ENCODE data around the gene OR52M1.

OR52M1 gene

DNA sequence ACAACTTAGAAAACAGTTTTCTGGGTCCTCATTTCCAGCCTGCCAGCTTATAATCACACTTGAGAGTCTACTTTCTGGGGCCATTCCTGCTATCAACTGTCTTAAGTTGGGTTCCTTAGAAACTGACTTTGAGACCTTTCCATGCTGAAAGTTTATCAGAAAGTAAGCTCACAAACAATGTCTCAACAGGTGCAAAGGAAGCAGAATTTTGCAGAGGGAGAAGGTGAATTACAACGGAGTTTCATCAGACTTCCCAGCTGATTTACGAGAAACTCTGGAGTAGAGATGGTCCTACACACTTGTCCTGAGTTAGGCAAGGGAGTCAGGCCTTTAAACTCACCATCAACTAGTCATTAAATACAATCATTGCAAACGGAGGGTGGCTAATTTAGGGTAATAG lies 31.9 kb downstream of the OR52M1 start:
- DNase-seq, result no peak

DNA sequence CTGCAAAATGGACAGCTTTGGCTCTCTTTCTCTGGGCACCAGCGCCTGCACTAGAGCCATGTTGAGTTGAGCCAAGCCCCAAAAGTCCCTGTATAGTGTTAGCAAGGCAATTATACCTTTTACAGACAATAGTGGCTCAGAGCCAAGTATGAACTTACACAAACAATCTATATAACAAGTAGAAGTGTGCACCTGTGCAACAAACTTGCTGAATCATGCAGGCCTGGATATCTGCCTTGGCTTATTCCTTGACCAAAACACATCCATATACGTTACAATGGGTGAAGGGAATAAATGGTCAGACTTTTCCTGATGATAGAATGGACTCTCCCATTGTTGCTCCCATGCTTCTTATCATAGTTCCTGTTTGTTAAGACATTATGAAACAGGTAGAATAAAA lies 32.8 kb downstream of the OR52M1 start:
- DNase-seq, result no peak

- no peak for DNase-seq
Measured at GRCh38 chr11:4578624-4579023, 33.6 kb downstream of the OR52M1 start.

DNA sequence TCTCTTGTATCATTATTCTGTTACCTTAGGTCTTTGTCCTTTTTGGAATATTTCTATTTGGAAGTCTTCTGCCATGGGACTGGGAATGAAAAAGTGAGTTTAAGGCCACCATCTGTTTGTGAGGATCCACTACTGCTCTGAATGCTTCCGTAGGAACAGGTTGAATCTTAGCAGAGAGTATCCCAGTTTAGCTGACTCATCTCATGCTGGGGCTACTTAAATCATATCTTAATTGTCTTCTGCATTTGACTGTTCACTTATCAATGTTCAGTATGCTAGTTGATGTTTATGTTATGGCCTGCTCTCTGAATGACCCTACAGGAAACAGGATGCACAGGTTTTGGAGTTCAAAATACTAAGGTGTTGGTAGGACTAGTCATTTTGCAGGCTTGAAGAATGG lies 35.1 kb downstream of the OR52M1 start:
- DNase-seq, result no peak

DNA sequence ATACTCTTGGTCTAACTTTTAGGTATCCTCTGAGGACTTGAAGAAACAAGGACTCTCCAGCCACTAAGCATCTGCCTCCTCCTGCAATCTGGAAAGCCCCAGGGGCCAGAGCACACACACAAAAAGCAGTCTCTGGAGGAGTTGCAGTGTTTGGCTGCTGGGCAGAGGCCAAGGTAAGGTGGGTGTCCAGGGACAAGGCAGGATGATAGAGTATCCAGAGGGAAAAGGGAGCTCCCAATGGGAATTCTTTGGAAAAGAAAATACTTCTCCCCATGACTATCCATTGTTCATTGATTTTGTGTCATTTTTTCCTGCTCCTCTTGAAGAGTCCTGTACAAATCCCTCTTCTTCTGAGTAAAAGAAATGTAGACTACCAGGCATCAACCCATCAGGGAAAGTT lies 36.5 kb downstream of the OR52M1 start, which contains the start of gene OR52I2:
Gene OR52I2, plus strand, starts transcription at position 301 of the 400 bp plus-strand sequence.
- DNase-seq, result no peak

- DNase-seq, result no peak
Measured at GRCh38 chr11:4589017-4589416, 44.0 kb downstream of the OR52M1 start.

DNA sequence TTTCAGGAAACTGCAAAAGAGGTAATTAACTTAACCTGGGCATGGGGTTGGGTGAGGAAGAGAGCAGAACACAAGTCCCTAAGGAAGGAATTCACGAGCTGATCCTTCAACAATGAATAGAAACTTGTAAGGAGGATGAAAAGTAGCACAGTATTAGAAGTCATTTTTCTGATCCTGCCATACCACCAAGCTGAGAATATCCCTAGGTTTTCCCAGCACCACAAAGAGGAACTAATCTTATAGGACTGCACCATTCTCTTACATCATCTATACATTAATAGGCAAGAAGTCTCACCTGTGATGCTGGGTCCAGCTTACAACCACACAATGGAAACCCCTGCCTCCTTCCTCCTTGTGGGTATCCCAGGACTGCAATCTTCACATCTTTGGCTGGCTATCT lies 48.7 kb downstream of the OR52M1 start, which contains the start of gene OR52I1:
Gene OR52I1, plus strand, starts transcription at position 301 of the 400 bp plus-strand sequence. Its CDS starts 0 bp downstream, at position 301.
- no peak for DNase-seq

All from stimulated activated CD4-positive, alpha-beta T cell treated with anti-CD3 and anti-CD28 coated beads, Interleukin-4, amount 100 ng/mL, for 1 hour (primary cell).